GM12878 (cell line): ENCODE results near the gene MGLL. TPM values are rescaled to one million over a fixed set of nuclear protein-coding genes. Genes with fewer than 3 reads are reported as not detected.

Experiments
- CHD4 ChIP-seq: fragments of 200-600 bp; sonication (generic); IDR thresholded peaks from 2 replicates; pipeline ENCODE4 v1.6.1; 2016; ENCODE audit warnings: mild to moderate bottlenecking
- FOS ChIP-seq: IDR thresholded peaks from 3 replicates; pipeline ENCODE4 v1.6.1; 2011; ENCODE audit warnings: borderline replicate concordance; ENCODE audit not compliant: insufficient read length; ENCODE audit errors: extremely low read depth
- MYC ChIP-seq: IDR thresholded peaks from 2 replicates; pipeline ENCODE4 v1.6.1; 2011; ENCODE audit warnings: mild to moderate bottlenecking, low read length, moderate library complexity, inconsistent platforms; ENCODE audit not compliant: insufficient read depth, insufficient replicate concordance, insufficient read length, severe bottlenecking
- POLR2AphosphoS2 ChIP-seq: IDR thresholded peaks from 2 replicates; pipeline ENCODE4 v1.6.1; 2011; ENCODE audit warnings: low read depth, mild to moderate bottlenecking, low read length, improper control_type of control experiment, moderate library complexity
- RAD51 ChIP-seq: fragments of 450-650 bp; IDR thresholded peaks from 2 replicates; pipeline ENCODE4 v1.6.1; 2016; ENCODE audit warnings: moderate library complexity, mild to moderate bottlenecking, inconsistent platforms
- SIX5 ChIP-seq: IDR thresholded peaks from 2 replicates; pipeline ENCODE4 v1.6.1; 2011; ENCODE audit warnings: mild to moderate bottlenecking, low read depth, low read length, moderate library complexity; ENCODE audit not compliant: severe bottlenecking
- TCF7 ChIP-seq: IDR thresholded peaks from 2 replicates; pipeline ENCODE4 v1.6.1; 2014; ENCODE audit warnings: antibody characterized with exemption, borderline replicate concordance
- WRNIP1 ChIP-seq: IDR thresholded peaks from 2 replicates; pipeline ENCODE4 v1.6.1; 2011; ENCODE audit warnings: low read depth, low read length, improper control_type of control experiment, borderline replicate concordance
- YBX1 ChIP-seq: fragments of 450-650 bp; IDR thresholded peaks from 2 replicates; pipeline ENCODE4 v1.6.1; 2016; ENCODE audit warnings: antibody characterized with exemption
- polyA plus RNA-seq, 11 experiments: library from polyadenylated mRNA; depleted of rRNA in 4 of 11; unstranded in 6 of 11; stranded (reverse) in 5 of 11; fragments of >200 nt; fragmentation: Nextera tagmentation in 4 of 11; fragmentation: Illumina TruSeq in 1 of 11; extraction: Ambion mirVana in 4 of 11; extraction: Trizol in 1 of 11; gene quantifications; 1 replicate in 1 of 11; 2 replicates in 10 of 11; pipeline versions ENCODE4 v1.2.1 to v1.2.3, GENCODE V29; 2011 to 2016; ENCODE audit warnings: inconsistent platforms in 2 of 11, missing spikeins in 2 of 11, low read depth in 1 of 11
- total RNA-seq, 4 experiments: library from RNA; depleted of rRNA in 3 of 4; stranded (reverse); fragments of >200 nt in 3 of 4; fragmentation: Illumina TruSeq in 1 of 4; extraction: Trizol in 1 of 4; gene quantifications; 2 replicates each; pipeline versions ENCODE4 v1.2.1 to v1.2.3, GENCODE V29; 2013 to 2021
- TF ChIP-seq, protein P1 (sequence below): IDR thresholded peaks from 2 replicates; pipeline ENCODE4 v1.6.1; 2011; ENCODE audit warnings: borderline replicate concordance, low read depth, mild to moderate bottlenecking, moderate library complexity, low read length; ENCODE audit not compliant: insufficient read depth, poor library complexity, severe bottlenecking
- TF ChIP-seq, protein P2 (sequence below): fragments of 450-650 bp; formaldehyde crosslinking; IDR thresholded peaks from 2 replicates; pipeline ENCODE4 v1.5.0; 2022; ENCODE audit warnings: mild to moderate bottlenecking, missing genetic modification characterization
- TF ChIP-seq, protein P3 (sequence below): fragments of 450-650 bp; IDR thresholded peaks from 2 replicates; pipeline ENCODE4 v1.6.1; 2017; ENCODE audit warnings: antibody characterized with exemption, mild to moderate bottlenecking, moderate library complexity
- TF ChIP-seq, protein P4 (sequence below): fragments of 450-650 bp; IDR thresholded peaks from 2 replicates; pipeline ENCODE4 v1.6.1; 2014; ENCODE audit warnings: mild to moderate bottlenecking
- TF ChIP-seq, protein P5 (sequence below): fragments of 450-650 bp; IDR thresholded peaks from 2 replicates; pipeline ENCODE4 v1.6.1; 2017; ENCODE audit warnings: low read depth, mild to moderate bottlenecking, moderate library complexity
- TF ChIP-seq, protein P6 (sequence below): fragments of 450-650 bp; IDR thresholded peaks from 2 replicates; pipeline ENCODE4 v1.6.1; 2017; ENCODE audit warnings: borderline replicate concordance

MGLL gene
- total and polyA plus RNA-seq, 10 of the 15 experiments (the other 5 are each of a cell fraction or from before 2014, with no cell fraction given): 44.9 to 177 (median 72.9) TPM

DNA sequence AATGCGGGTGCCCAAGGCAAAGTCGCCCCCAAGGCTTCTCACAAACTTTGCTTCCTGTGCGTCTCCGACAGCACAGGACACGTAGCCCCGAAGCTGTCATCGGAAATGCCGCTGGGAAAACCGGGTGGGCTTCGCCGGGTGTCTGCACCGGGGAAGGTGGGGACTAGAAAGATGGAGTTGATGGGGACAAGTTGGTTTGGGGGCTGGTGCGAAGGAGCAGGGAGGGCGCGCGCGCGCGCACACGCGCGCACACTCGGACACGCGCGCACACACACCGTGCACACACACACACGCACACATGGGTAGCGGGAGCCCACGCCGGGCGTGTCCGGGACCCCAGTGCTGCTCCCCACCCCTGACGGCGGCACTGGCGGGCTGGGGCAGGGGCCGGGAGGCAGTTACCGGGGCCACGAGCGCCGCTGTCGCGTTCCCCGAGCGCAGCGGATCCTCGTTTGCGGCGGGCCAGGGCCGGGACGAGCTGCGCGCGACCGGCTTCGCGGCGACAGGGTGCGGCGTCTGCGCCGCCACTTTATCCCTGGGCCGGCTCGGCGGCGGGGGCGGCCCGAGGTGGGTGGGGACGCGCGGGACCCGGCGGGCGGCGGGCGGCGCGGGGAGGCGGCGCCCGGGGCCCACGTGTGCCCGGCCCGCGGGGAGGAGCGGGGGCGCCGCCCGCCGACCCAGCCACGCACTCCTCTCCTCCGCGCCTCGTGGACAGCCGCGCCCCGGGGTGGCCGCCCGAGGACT is 539 bp upstream of the MGLL start (continued):
- TF ChIP-seq, protein P1, sequence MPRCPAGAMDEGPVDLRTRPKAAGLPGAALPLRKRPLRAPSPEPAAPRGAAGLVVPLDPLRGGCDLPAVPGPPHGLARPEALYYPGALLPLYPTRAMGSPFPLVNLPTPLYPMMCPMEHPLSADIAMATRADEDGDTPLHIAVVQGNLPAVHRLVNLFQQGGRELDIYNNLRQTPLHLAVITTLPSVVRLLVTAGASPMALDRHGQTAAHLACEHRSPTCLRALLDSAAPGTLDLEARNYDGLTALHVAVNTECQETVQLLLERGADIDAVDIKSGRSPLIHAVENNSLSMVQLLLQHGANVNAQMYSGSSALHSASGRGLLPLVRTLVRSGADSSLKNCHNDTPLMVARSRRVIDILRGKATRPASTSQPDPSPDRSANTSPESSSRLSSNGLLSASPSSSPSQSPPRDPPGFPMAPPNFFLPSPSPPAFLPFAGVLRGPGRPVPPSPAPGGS: no peak
- TF ChIP-seq, protein P2, sequence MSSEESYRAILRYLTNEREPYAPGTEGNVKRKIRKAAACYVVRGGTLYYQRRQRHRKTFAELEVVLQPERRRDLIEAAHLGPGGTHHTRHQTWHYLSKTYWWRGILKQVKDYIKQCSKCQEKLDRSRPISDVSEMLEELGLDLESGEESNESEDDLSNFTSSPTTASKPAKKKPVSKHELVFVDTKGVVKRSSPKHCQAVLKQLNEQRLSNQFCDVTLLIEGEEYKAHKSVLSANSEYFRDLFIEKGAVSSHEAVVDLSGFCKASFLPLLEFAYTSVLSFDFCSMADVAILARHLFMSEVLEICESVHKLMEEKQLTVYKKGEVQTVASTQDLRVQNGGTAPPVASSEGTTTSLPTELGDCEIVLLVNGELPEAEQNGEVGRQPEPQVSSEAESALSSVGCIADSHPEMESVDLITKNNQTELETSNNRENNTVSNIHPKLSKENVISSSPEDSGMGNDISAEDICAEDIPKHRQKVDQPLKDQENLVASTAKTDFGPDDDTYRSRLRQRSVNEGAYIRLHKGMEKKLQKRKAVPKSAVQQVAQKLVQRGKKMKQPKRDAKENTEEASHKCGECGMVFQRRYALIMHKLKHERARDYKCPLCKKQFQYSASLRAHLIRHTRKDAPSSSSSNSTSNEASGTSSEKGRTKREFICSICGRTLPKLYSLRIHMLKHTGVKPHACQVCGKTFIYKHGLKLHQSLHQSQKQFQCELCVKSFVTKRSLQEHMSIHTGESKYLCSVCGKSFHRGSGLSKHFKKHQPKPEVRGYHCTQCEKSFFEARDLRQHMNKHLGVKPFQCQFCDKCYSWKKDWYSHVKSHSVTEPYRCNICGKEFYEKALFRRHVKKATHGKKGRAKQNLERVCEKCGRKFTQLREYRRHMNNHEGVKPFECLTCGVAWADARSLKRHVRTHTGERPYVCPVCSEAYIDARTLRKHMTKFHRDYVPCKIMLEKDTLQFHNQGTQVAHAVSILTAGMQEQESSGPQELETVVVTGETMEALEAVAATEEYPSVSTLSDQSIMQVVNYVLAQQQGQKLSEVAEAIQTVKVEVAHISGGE (CRISPR knock-in tag): no peak
- TF ChIP-seq, protein P3, sequence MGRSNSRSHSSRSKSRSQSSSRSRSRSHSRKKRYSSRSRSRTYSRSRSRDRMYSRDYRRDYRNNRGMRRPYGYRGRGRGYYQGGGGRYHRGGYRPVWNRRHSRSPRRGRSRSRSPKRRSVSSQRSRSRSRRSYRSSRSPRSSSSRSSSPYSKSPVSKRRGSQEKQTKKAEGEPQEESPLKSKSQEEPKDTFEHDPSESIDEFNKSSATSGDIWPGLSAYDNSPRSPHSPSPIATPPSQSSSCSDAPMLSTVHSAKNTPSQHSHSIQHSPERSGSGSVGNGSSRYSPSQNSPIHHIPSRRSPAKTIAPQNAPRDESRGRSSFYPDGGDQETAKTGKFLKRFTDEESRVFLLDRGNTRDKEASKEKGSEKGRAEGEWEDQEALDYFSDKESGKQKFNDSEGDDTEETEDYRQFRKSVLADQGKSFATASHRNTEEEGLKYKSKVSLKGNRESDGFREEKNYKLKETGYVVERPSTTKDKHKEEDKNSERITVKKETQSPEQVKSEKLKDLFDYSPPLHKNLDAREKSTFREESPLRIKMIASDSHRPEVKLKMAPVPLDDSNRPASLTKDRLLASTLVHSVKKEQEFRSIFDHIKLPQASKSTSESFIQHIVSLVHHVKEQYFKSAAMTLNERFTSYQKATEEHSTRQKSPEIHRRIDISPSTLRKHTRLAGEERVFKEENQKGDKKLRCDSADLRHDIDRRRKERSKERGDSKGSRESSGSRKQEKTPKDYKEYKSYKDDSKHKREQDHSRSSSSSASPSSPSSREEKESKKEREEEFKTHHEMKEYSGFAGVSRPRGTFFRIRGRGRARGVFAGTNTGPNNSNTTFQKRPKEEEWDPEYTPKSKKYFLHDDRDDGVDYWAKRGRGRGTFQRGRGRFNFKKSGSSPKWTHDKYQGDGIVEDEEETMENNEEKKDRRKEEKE: no peak
- TF ChIP-seq, protein P4, sequence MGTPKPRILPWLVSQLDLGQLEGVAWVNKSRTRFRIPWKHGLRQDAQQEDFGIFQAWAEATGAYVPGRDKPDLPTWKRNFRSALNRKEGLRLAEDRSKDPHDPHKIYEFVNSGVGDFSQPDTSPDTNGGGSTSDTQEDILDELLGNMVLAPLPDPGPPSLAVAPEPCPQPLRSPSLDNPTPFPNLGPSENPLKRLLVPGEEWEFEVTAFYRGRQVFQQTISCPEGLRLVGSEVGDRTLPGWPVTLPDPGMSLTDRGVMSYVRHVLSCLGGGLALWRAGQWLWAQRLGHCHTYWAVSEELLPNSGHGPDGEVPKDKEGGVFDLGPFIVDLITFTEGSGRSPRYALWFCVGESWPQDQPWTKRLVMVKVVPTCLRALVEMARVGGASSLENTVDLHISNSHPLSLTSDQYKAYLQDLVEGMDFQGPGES: no peak
- TF ChIP-seq MYC (no peak), TCF7 (no peak), FOS (no peak), WRNIP1 (no peak), YBX1 (no peak), SIX5 (no peak), POLR2AphosphoS2 (0 out of 2 replicates have a peak, but pooled peaks have one; percentile 34), CHD4 (no peak), RAD51 (no peak)
- TF ChIP-seq, protein P5, sequence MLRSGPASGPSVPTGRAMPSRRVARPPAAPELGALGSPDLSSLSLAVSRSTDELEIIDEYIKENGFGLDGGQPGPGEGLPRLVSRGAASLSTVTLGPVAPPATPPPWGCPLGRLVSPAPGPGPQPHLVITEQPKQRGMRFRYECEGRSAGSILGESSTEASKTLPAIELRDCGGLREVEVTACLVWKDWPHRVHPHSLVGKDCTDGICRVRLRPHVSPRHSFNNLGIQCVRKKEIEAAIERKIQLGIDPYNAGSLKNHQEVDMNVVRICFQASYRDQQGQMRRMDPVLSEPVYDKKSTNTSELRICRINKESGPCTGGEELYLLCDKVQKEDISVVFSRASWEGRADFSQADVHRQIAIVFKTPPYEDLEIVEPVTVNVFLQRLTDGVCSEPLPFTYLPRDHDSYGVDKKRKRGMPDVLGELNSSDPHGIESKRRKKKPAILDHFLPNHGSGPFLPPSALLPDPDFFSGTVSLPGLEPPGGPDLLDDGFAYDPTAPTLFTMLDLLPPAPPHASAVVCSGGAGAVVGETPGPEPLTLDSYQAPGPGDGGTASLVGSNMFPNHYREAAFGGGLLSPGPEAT: peak; percentile 30; the same call in 1 of the 2 replicates
- TF ChIP-seq, protein P6, sequence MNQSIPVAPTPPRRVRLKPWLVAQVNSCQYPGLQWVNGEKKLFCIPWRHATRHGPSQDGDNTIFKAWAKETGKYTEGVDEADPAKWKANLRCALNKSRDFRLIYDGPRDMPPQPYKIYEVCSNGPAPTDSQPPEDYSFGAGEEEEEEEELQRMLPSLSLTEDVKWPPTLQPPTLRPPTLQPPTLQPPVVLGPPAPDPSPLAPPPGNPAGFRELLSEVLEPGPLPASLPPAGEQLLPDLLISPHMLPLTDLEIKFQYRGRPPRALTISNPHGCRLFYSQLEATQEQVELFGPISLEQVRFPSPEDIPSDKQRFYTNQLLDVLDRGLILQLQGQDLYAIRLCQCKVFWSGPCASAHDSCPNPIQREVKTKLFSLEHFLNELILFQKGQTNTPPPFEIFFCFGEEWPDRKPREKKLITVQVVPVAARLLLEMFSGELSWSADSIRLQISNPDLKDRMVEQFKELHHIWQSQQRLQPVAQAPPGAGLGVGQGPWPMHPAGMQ: no peak
